HG03520 (cell line): Measurements from ENCODE around the gene CSTF3.

Experiments
- ATAC-seq: cut with Tn5 transposase; IDR thresholded peaks from one replicate; pipeline ENCODE4 v1.9.1; 2021; ENCODE audit warnings: mild to moderate bottlenecking, moderate library complexity; ENCODE audit not compliant: unreplicated experiment

The CSTF3 gene

GRCh38 chr11:33045551-33046255, 115.6 kb downstream of the CSTF3 start:
- no peak for ATAC-seq

GRCh38 chr11:33044285-33044756, 117.0 kb downstream of the CSTF3 start:
- ATAC-seq, result no peak

- no peak for ATAC-seq
Measured at GRCh38 chr11:33043221-33043830, 118.0 kb downstream of the CSTF3 start.

- ATAC-seq, result no peak
Measured at GRCh38 chr11:33040862-33041453, 120.3 kb downstream of the CSTF3 start.

- peak; percentile 27 for ATAC-seq
Measured at GRCh38 chr11:33040033-33040861, 121.0 kb downstream of the CSTF3 start.

- ATAC-seq, result peak; percentile 79
Measured at GRCh38 chr11:33039274-33040032, 121.8 kb downstream of the CSTF3 start, which contains the start of gene TCP11L1. Gene TCP11L1 (plus strand): TSS chr11:33039572. CDS start chr11:33043774, 4,202 bp downstream.

- no peak for ATAC-seq
Measured at GRCh38 chr11:33035011-33035410, 126.3 kb downstream of the CSTF3 start.
